GM12878 (cell line): ENCODE data around the gene MTFP1.

ENCODE experiments used
- EZH2 ChIP-seq: IDR thresholded peaks from 2 replicates; pipeline ENCODE4 v1.6.1; 2012; ENCODE audit warnings: low read depth, mild to moderate bottlenecking, control low read depth, inconsistent platforms, low read length, borderline replicate concordance; ENCODE audit not compliant: control insufficient read depth
- KDM1A ChIP-seq: fragments of 200-600 bp; sonication (generic); IDR thresholded peaks from 2 replicates; pipeline ENCODE4 v1.6.1; 2016; ENCODE audit warnings: borderline replicate concordance
- RAD21 ChIP-seq: IDR thresholded peaks from 2 replicates; pipeline ENCODE4 v1.6.1; 2011; ENCODE audit warnings: mild to moderate bottlenecking, low read depth, low read length, moderate library complexity; ENCODE audit not compliant: insufficient read depth
- SRF ChIP-seq, 2 experiments: IDR thresholded peaks; 2 replicates each; pipeline ENCODE4 v1.6.1; 2011; ENCODE audit warnings: low read depth in 2 of 2, low read length in 2 of 2, mild to moderate bottlenecking in 1 of 2, moderate library complexity in 1 of 2
- TF ChIP-seq, protein P1 (sequence below), 3 experiments: IDR thresholded peaks in 2 of 3; conservative IDR thresholded peaks in 1 of 3; 2 replicates each; pipeline ENCODE4 v1.5.1; 2011; ENCODE audit warnings: low read depth in 3 of 3, low read length in 3 of 3, mild to moderate bottlenecking in 3 of 3, control low read depth in 2 of 3, moderate library complexity in 2 of 3, inconsistent platforms in 1 of 3, mixed read lengths in 1 of 3; ENCODE audit not compliant: control insufficient read depth in 2 of 3, insufficient read depth in 1 of 3; ENCODE audit errors: extremely low read depth in 1 of 3

GRCh38 chr22:30472994-30473720 is 47.6 kb downstream of the MTFP1 start:
- TF ChIP-seq RAD21 (no peak), SRF (IDR thresholded peaks at IDR 0.05; ENCODE audit: low read depth in 2 of 2, low read length in 2 of 2) (no peak), EZH2 (no peak), KDM1A (no peak)
- TF ChIP-seq, protein P1, sequence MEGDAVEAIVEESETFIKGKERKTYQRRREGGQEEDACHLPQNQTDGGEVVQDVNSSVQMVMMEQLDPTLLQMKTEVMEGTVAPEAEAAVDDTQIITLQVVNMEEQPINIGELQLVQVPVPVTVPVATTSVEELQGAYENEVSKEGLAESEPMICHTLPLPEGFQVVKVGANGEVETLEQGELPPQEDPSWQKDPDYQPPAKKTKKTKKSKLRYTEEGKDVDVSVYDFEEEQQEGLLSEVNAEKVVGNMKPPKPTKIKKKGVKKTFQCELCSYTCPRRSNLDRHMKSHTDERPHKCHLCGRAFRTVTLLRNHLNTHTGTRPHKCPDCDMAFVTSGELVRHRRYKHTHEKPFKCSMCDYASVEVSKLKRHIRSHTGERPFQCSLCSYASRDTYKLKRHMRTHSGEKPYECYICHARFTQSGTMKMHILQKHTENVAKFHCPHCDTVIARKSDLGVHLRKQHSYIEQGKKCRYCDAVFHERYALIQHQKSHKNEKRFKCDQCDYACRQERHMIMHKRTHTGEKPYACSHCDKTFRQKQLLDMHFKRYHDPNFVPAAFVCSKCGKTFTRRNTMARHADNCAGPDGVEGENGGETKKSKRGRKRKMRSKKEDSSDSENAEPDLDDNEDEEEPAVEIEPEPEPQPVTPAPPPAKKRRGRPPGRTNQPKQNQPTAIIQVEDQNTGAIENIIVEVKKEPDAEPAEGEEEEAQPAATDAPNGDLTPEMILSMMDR (IDR thresholded peaks at IDR 0.05 in 2 of 3, conservative IDR thresholded peaks at IDR 0.05 in 1 of 3; ENCODE audit: control insufficient read depth in 2 of 3, extremely low read depth in 1 of 3, insufficient read depth in 1 of 3, low read depth in 3 of 3, low read length in 3 of 3): no peak
